ENCODE data around the gene FBXW8. TPM values are rescaled to one million over a fixed set of nuclear protein-coding genes. Genes with fewer than 3 reads are reported as not detected.

FBXW8 gene
- total RNA-seq, 1 donor from 2014 or later = 3.3 TPM

DNA sequence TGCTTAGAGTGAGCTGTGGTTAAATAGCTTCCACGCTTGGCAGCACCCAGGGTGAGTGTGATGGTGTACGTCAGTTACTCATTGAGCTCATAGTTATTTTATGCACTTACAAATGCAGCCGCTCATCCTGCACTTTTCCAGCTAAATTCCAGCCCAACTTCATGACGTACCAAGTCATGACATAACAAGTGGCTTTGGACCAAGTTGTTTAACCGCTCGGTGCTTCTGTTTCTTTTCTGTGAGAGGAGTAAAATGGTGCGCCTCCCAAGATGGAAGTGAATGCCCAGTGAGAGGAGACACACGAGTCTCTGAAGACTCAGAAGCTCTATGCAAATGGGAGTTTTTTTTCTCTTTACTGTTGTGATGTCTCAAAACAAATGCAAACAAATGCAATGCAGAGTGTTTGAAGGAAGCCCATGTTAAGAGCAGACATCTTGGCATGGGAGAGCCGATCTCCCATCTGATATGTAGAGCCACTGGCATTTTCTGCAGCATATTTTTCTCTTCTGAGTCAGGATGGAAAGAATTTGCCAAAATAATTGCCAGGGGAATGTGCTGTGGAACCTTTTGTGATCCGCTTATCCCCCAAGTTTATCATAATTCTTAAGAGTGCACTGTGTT is 72.2 kb downstream of the FBXW8 start:
- H3K9me3 ChIP-seq = no peaks in the 10 kb centered on the region
- TF ChIP-seq, protein P1, sequence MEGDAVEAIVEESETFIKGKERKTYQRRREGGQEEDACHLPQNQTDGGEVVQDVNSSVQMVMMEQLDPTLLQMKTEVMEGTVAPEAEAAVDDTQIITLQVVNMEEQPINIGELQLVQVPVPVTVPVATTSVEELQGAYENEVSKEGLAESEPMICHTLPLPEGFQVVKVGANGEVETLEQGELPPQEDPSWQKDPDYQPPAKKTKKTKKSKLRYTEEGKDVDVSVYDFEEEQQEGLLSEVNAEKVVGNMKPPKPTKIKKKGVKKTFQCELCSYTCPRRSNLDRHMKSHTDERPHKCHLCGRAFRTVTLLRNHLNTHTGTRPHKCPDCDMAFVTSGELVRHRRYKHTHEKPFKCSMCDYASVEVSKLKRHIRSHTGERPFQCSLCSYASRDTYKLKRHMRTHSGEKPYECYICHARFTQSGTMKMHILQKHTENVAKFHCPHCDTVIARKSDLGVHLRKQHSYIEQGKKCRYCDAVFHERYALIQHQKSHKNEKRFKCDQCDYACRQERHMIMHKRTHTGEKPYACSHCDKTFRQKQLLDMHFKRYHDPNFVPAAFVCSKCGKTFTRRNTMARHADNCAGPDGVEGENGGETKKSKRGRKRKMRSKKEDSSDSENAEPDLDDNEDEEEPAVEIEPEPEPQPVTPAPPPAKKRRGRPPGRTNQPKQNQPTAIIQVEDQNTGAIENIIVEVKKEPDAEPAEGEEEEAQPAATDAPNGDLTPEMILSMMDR (IDR thresholded peaks at IDR 0.05) = no peak
- H3K27ac ChIP-seq = peak overlapping the region; percentile 59 to 68
- no peaks in the 10 kb centered on the region for H3K27me3 ChIP-seq
- intact Hi-C loops (cut with DNase I) = no loop called here
- peak overlapping the region in 1 of 2 donors; percentile 48 for H3K4me3 ChIP-seq
- H3K36me3 ChIP-seq = no peaks in the 10 kb centered on the region
- DNase-seq (ENCODE audit: low spot score in 2 of 2) = peak in 1 of 2 donors; percentile 82
- H3K4me1 ChIP-seq = no peaks in the 10 kb centered on the region

DNA sequence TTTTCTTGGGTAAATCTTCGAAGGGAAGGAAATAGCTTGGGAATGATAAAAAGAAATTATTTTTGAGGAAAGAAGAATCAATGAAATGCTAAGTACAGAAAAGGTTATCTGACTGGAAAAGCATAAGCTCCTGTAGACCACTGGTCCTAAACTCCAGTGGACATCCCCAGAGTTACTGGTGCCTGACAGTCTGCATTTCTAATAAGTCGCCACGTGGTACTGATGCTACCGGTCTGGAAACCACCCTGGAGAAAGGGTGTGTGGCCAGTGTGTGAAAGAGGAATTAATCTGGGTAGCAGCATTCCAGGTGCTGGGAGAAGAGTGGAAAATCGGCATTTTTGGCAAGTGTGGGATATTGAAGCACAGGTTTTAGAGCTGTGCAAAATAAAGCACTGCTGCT is 73.3 kb downstream of the FBXW8 start:
- peaks cover 0 to 6% of the 10 kb centered on the region in 2 donors for H3K36me3 ChIP-seq
- no peak overlapping the region for H3K4me3 ChIP-seq
- no peaks in the 10 kb centered on the region for H3K27me3 ChIP-seq
- TF ChIP-seq, protein P1 (IDR thresholded peaks at IDR 0.05) = no peak
- DNase-seq (ENCODE audit: low spot score in 2 of 2) = no peak
- intact Hi-C loops (cut with DNase I) = no loop called here
- no peaks in the 10 kb centered on the region for H3K9me3 ChIP-seq
- no peaks in the 10 kb centered on the region for H3K4me1 ChIP-seq
- H3K27ac ChIP-seq = peak overlapping the region; percentile 19 to 68

DNA sequence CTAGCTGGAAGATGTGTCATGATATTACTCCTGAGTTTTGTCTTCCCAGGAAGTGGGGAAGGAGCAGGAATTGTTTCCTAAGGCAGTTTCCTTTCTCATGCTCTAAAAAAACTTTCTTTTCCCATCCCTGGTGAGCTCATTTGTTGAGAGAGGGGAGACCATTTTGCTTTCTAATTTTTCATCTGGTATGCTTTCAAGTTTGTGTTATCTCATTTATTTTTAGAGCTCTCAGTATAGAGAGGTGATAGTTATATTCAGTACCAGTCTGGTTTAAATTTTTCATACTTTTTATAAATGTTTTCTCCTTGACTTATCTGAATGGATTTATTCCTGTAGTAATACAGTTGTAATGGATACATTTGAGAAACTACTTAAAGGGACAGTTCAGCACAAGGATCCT is 79.6 kb downstream of the FBXW8 start:
- no peak for DNase-seq (ENCODE audit: low spot score in 2 of 2)
- H3K4me3 ChIP-seq = no peak overlapping the region
- H3K27me3 ChIP-seq = no peaks in the 10 kb centered on the region
- TF ChIP-seq, protein P1 (IDR thresholded peaks at IDR 0.05) = no peak
- intact Hi-C loops (cut with DNase I) = no loop called here
- no peaks in the 10 kb centered on the region for H3K9me3 ChIP-seq
- no peak overlapping the region for H3K27ac ChIP-seq
- no peaks in the 10 kb centered on the region for H3K4me1 ChIP-seq
- peaks cover 0 to 18% of the 10 kb centered on the region in 2 donors for H3K36me3 ChIP-seq

DNA sequence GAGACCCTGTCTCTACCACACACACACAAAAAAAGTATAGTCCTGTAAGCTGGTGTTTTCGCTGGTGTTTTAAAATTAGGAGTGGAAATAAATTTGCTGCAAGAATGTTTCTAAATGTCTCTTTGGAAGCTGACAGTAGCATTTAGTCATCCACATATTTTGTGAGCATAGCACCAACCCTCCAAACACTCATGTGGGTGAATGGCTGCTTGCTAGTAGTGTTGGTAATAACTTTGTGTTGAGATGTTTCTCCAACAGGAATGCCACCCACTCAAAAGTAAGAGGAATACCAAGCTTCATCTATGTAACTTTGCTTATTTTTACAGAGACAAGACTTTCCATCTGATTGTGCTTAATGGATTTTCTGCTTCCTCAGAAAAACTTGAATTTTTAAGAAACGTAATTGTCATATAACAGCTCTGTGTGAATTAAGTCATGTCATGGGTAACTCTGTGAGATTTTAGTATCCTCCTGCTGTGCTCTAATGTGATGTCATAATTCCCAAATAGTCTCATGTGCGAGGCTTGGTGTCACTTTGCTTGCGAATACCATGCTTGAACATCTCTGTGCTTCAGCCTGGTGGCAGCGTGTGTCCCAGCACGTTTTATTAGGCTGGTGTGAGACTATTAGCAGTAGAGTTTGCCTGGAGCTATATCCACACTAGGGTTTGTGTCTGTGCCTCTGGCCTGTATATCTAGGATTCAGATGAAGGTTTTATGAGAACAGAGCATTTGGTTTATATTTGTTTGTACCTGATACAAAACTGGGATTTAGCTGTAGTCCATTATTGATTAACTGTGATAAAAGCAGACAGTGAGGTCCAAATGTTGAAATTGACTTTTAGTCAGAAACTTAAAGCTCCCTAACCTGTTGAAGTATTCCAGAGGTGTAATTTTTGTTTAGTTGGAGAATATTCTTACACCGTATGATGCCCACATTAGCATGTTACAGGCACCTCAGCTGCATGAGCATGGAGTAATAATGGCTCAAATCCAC is 80.5 kb downstream of the FBXW8 start:
- Histone ChIP-seq H3K27ac (no peak overlapping the region), H3K9me3 (no peaks in the 10 kb centered on the region), H3K4me1 (no peaks in the 10 kb centered on the region), H3K4me3 (no peak overlapping the region), H3K36me3 (peaks cover 0 to 18% of the 10 kb centered on the region in 2 donors), H3K27me3 (no peaks in the 10 kb centered on the region)
- TF ChIP-seq, protein P1 (IDR thresholded peaks at IDR 0.05) = no peak
- intact Hi-C loops (cut with DNase I) = no loop called here
- DNase-seq (ENCODE audit: low spot score in 2 of 2) = no peak

DNA sequence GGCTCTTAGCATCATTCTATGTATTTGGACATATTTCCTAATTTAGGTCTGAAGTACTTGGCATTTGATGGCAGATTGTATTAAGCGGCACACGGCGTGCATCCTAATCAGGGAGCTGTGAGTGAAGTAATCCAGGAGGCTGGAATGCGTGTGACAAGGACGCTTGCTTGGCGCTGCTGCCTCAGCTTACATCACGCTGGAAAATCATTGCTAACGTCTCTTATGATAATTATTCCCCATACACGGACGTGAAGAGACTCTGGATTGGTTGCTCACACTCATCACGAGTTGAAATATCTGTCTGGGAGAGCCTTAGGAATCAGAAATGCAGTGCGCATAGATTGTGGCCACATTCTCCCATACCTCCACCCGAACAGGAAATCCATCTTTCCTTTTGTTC is 85.3 kb downstream of the FBXW8 start:
- no peak for DNase-seq (ENCODE audit: low spot score in 2 of 2)
- intact Hi-C loops (cut with DNase I) = no loop called here
- Histone ChIP-seq H3K27ac (no peak overlapping the region), H3K36me3 (peaks cover 10 to 11% of the 10 kb centered on the region in 2 donors), H3K9me3 (no peaks in the 10 kb centered on the region), H3K4me3 (no peak overlapping the region), H3K4me1 (no peaks in the 10 kb centered on the region), H3K27me3 (no peaks in the 10 kb centered on the region)
- TF ChIP-seq, protein P1 (IDR thresholded peaks at IDR 0.05) = no peak

All from ascending aorta (tissue), 2 donors.